BLaER1 treated with 17β-estradiol and CSF1 and Interleukin-3, amounts not matched to agents 10 nM and 100 nM (cell line): ENCODE measurements around the gene OCA2.

Experiments used
- H3K27ac ChIP-seq, 11 experiments: shearing (Covaris generic); formaldehyde crosslinking; 2 replicates each; pipeline ENCODE4 v1.8.1; 2022
- H3K27me3 ChIP-seq, 11 experiments: shearing (Covaris generic); formaldehyde crosslinking; 2 replicates each; pipeline ENCODE4 v1.8.1; 2022
- H3K36me3 ChIP-seq, 11 experiments: shearing (Covaris generic); formaldehyde crosslinking; 2 replicates each; pipeline ENCODE4 v1.8.1; 2022
- H3K4me1 ChIP-seq, 10 experiments: shearing (Covaris generic); formaldehyde crosslinking; 2 replicates each; pipeline ENCODE4 v1.8.1; 2022
- H3K4me2 ChIP-seq, 11 experiments: shearing (Covaris generic); formaldehyde crosslinking; 2 replicates each; pipeline ENCODE4 v1.8.1; 2022
- H3K4me3 ChIP-seq, 10 experiments: shearing (Covaris generic); formaldehyde crosslinking; 2 replicates each; pipeline ENCODE4 v1.8.1; 2022
- H3K9ac ChIP-seq, 11 experiments: shearing (Covaris generic); formaldehyde crosslinking; 2 replicates each; pipeline ENCODE4 v1.8.1; 2022
- H3K9me3 ChIP-seq, 11 experiments: shearing (Covaris generic); formaldehyde crosslinking; replicated peaks in 1 of 11; 2 replicates each; pipeline ENCODE4 v1.8.1; 2022
- H4K20me1 ChIP-seq, 11 experiments: shearing (Covaris generic); formaldehyde crosslinking; 2 replicates each; pipeline ENCODE4 v1.8.1; 2022
- Cebpa-rat ChIP-seq, 11 experiments: shearing (Covaris generic); IDR thresholded peaks; 2 replicates each; pipeline ENCODE4 v1.8.1; 2022

The OCA2 gene

DNA sequence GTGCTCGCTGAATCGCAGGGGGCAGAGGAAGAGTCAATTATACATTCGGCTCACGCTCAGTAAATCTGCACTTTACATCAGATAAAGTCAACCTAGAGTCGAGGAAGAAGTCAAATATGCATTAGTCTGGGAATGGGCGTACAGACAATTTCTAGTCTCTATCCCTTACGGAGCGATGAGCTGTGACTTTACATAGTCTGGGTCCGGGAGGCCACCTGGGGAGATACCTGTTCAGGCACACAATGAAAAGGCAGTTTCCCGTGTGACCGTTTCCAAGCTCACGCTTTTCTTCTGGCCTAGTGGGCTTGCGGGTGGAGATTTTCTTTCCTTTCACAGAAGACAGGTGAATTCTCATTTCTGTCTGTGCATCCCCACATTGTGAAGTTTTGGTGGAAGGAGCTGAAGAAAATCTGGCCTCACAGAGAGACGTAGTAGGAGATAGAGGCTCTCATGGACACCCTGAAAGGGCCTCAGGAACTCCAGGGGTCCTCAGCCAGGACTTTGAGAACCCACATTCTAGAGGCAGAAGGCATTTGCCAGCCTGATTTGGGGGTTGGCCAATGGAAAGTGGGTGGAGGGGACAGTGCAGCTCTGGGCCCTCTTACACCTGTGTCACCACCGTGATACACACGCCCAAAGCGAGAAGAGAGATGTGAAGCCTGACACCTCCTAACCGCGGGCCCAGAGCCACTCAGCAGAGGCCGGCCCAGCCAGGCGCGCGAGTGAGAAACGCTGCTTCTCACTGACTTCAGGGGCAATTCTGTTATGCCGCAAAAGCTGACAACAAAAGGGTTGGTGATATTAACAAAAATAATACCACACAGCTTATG is 10.7 kb upstream of the OCA2 start:
- H4K20me1 ChIP-seq = peaks cover 0 to 77% (median 29%) of the 10 kb centered on the region in 11 experiments; a peak in 16 of 22 replicates
- no peaks in the 10 kb centered on the region for H3K9me3 ChIP-seq
- H3K4me3 ChIP-seq = no peak overlapping the region
- no peak overlapping the region for H3K9ac ChIP-seq
- H3K27me3 ChIP-seq = peaks cover 36 to 45% (median 42%) of the 10 kb centered on the region in 11 experiments
- peaks cover 36 to 44% (median 39%) of the 10 kb centered on the region in 11 experiments for H3K36me3 ChIP-seq
- H3K27ac ChIP-seq = no peak overlapping the region
- peaks cover 14 to 26% (median 25%) of the 10 kb centered on the region in 10 experiments for H3K4me1 ChIP-seq
- TF ChIP-seq Cebpa-rat (IDR thresholded peaks at IDR 0.05) = no peak
- H3K4me2 ChIP-seq = no peak overlapping the region

DNA sequence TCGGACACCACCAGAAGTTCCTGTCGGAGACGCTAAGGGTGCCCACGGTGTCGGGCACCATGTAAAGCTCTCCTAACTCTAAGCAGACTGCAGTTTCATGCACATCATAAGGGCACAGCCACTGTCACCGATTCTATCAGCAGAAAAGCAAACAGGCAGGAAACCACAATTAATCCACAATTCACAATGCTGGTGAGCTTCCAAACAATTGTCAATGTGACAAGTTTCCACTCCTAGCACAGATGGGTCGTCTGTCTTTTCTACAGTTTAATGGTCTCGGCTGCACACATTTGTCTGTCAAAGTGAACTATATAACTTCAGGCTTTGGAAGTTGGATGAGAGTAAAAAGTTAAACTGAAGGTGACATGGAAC is 8.8 kb upstream of the OCA2 start:
- Histone ChIP-seq H3K36me3 (peaks cover 17 to 25% (median 20%) of the 10 kb centered on the region in 11 experiments), H3K4me2 (peak overlapping the region; percentile 93 to 100 (median 99)), H3K27ac (no peak overlapping the region), H3K9ac (peak overlapping the region in 3 of 11 experiments; percentile 63 to 76 (median 75); a peak in 4 of 22 replicates), H3K4me3 (peak overlapping the region in 7 of 10 experiments; percentile 60 to 75 (median 63); a peak in 10 of 20 replicates), H4K20me1 (peaks cover 0 to 65% (median 29%) of the 10 kb centered on the region in 11 experiments; a peak in 16 of 22 replicates), H3K4me1 (peaks cover 14 to 26% (median 25%) of the 10 kb centered on the region in 10 experiments), H3K9me3 (no peaks in the 10 kb centered on the region), H3K27me3 (peaks cover 36 to 53% (median 43%) of the 10 kb centered on the region in 11 experiments)
- TF ChIP-seq Cebpa-rat (IDR thresholded peaks at IDR 0.05) = no peak

DNA sequence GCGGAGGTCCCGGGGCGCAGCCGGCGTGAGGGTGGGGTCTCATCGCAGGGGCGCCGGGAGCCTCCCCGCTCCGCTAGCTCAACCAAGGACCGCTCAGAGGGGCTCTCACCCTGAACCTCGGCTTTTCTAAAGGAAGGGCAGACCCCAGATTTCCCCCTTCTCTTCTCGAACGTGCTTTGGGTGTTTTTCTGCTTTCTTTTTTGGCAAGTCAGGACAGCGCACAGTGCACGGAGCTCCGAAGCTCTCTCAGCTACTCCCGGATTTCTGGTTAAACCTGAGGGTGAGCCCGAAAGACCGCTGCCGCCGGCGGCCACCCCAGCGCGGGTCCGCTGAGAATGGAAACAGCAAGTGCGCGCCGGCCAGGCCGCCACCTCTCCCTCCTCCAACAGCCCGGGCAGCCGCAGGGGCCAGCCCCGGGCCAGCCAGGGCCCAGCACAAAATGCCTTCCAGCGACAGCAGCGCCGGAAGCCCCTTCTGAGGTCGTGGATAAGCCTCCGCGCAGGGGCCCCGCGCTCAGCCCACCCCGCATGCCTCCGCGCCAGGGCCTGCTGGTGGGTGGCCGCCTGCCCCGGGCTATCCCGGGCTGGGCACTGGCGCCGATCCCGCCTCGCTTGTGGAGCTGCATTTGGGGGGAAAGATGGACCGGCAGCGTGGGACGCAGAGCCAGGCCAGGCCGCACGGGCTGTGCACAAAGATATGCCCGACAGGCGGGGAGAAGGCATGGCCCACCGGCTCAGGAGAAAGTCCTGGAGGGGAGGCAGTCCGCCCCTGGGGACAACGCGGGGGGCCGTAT is 8.2 kb upstream of the OCA2 start:
- no peak for TF ChIP-seq Cebpa-rat (IDR thresholded peaks at IDR 0.05)
- H3K4me2 ChIP-seq = peak overlapping the region; percentile 93 to 100 (median 99)
- peaks cover 0 to 5% (median under 1%) of the 10 kb centered on the region in 11 experiments; a peak in 6 of 22 replicates for H3K9me3 ChIP-seq
- peak overlapping the region in 2 of 11 experiments; percentile 9 to 24; a peak in 3 of 22 replicates for H3K27ac ChIP-seq
- H3K4me3 ChIP-seq = peak overlapping the region; percentile 57 to 75 (median 64)
- peaks cover 11 to 19% (median 14%) of the 10 kb centered on the region in 11 experiments; a peak in 21 of 22 replicates for H3K36me3 ChIP-seq
- H3K27me3 ChIP-seq = peaks cover 36 to 56% (median 43%) of the 10 kb centered on the region in 11 experiments
- peaks cover 14 to 27% (median 25%) of the 10 kb centered on the region in 10 experiments for H3K4me1 ChIP-seq
- H3K9ac ChIP-seq = peak overlapping the region; percentile 40 to 76 (median 63)
- peaks cover 0 to 60% (median 29%) of the 10 kb centered on the region in 11 experiments; a peak in 16 of 22 replicates for H4K20me1 ChIP-seq

DNA sequence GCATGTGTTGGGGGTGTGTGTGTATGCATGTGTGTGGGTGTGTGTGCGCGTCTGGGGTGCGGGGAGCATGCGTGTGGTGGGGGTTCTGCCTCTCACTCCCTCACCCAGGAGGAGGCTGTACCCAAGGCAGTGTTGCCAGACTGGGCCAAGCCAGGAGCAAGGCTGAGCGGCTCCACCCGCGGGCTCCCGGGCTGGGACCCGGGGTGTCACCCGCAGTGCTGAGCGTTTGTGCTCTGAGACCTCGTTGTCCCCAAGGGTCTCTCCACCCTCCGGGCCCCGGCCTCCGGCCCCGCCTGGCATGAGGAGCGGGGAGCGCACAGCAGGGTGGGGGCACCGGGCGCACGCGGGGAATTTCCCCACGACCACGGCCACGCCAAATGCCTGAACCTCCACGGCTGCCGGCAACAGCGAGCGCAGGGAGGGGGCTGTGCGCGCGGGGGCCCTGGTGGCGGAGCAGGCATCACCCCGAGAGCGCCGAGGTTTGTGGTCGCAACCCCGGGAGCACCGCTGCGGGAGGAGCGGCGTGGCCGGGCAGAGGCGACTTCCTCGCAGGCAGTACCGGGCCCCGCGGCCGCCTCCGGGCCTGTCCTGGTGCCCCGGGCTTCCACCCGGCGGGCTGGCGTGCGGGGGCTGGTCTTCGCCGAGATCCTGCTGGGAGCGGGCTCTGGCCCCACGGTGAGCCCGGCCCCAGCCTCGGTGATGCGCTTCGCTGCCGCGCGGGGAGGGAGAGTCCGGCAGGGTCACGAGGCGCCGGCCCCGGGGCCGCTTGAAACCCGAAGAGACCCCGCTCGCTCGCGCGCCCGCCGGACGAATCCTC is 7.4 kb upstream of the OCA2 start:
- Histone ChIP-seq H3K27ac (peak overlapping the region in 2 of 11 experiments; percentile 9 to 24; a peak in 3 of 22 replicates), H3K4me1 (peaks cover 14 to 35% (median 25%) of the 10 kb centered on the region in 10 experiments), H3K4me3 (peak overlapping the region; percentile 57 to 75 (median 64)), H3K4me2 (peak overlapping the region; percentile 93 to 100 (median 99)), H4K20me1 (peaks cover 0 to 52% (median 29%) of the 10 kb centered on the region in 11 experiments; a peak in 16 of 22 replicates), H3K9me3 (peaks cover 0 to 11% (median 5%) of the 10 kb centered on the region in 11 experiments; a peak in 6 of 22 replicates), H3K27me3 (peaks cover 37 to 63% (median 44%) of the 10 kb centered on the region in 11 experiments), H3K36me3 (peaks cover 3 to 11% (median 6%) of the 10 kb centered on the region in 11 experiments; a peak in 21 of 22 replicates), H3K9ac (peak overlapping the region; percentile 40 to 76 (median 63))
- TF ChIP-seq Cebpa-rat (IDR thresholded peaks at IDR 0.05) = no peak

DNA sequence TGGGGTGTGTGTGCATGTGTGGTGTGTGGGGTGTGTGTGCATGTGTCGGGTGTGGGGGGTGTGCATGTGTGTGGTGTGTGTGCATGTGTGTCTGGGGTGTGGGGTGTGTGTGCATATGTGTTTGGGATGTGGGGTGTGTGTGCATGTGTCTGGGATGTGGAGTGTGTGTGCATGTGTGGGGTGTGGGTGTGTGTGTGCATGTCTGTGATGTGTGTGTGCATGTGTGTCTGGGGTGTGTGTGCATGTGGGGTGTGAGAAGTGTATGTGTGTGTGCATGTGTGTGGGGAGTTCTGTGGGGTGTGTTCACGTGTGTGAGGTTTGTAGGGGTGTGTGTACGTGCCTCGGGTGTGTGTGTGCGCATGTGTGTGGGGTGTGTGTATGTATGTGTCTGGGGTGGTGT is 6.7 kb upstream of the OCA2 start:
- Histone ChIP-seq H3K4me1 (peaks cover 14 to 41% (median 25%) of the 10 kb centered on the region in 10 experiments), H4K20me1 (peaks cover 0 to 48% (median 28%) of the 10 kb centered on the region in 11 experiments; a peak in 16 of 22 replicates), H3K36me3 (peaks cover 0 to 4% (median 0%) of the 10 kb centered on the region in 11 experiments; a peak in 6 of 22 replicates), H3K4me3 (peak overlapping the region in 2 of 10 experiments; percentile 57 to 62; a peak in 2 of 20 replicates), H3K9me3 (peaks cover 0 to 11% (median 5%) of the 10 kb centered on the region in 11 experiments; a peak in 6 of 22 replicates), H3K27ac (no peak overlapping the region), H3K4me2 (peak overlapping the region in 9 of 11 experiments; percentile 93 to 100 (median 99); a peak in 17 of 22 replicates), H3K27me3 (peaks cover 41 to 70% (median 46%) of the 10 kb centered on the region in 11 experiments), H3K9ac (no peak overlapping the region)
- no peak for TF ChIP-seq Cebpa-rat (IDR thresholded peaks at IDR 0.05)

DNA sequence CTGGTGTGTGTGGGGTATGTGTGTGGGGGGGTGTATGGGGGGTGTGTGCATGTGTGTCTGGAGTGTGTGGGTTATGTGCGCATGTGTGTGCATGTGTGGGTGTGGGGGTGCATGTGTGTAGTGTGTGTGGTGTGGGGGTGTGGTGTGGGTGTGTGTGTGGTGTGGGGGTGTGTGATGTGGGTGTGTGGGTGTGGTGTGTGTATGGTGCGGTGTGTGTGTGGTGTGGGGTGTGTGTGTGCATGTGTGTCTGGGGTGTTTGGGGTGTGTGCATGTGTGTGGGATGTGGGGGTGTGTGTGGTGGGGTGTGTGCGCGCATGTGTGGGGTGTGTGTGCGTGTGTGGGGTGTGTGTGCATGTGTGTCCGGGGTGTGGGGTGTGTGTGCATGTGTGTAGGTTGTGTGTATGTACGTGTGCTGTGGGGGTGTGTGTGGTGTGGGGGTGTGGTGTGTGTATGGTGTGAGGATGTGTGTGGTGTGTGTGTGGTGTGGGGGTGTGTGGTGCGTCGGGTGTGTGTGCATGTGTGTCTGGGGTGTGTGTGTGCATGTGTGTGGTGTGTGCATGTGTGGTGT is 6.2 kb upstream of the OCA2 start:
- Histone ChIP-seq H3K27me3 (peaks cover 41 to 75% (median 50%) of the 10 kb centered on the region in 11 experiments), H4K20me1 (peaks cover 0 to 43% (median 23%) of the 10 kb centered on the region in 11 experiments; a peak in 16 of 22 replicates), H3K9ac (no peak overlapping the region), H3K4me3 (no peak overlapping the region), H3K4me2 (peak overlapping the region in 6 of 11 experiments; percentile 93 to 99 (median 98); a peak in 9 of 22 replicates), H3K9me3 (peaks cover 0 to 11% (median 5%) of the 10 kb centered on the region in 11 experiments; a peak in 6 of 22 replicates), H3K4me1 (peaks cover 14 to 41% (median 25%) of the 10 kb centered on the region in 10 experiments), H3K27ac (no peak overlapping the region), H3K36me3 (no peaks in the 10 kb centered on the region; a peak in 1 of 22 replicates)
- TF ChIP-seq Cebpa-rat (IDR thresholded peaks at IDR 0.05) = no peak

DNA sequence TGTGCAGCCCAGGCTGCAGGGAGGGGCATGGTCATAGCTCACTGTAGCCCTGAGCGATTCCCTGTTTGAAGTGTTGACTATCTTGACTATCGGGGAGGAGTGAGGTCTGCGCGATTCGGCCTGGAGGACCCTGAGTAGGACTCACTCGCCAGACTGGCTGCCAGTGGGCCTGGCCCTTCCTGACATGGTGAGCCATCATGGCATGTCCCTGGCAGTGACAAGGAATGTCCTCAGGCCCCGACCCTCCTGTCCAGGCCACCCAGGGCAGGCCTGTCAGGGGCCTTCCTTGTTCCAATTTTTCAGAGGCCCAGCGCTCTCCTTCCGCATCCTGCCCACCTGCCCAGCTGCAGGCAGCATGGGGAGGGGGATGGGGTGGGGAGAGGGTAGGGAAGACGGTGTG is 5.2 kb upstream of the OCA2 start:
- H3K9me3 ChIP-seq = peaks cover 0 to 11% (median 5%) of the 10 kb centered on the region in 11 experiments; a peak in 6 of 22 replicates
- no peaks in the 10 kb centered on the region for H3K36me3 ChIP-seq
- no peak overlapping the region for H3K4me2 ChIP-seq
- H3K27me3 ChIP-seq = peaks cover 49 to 84% (median 60%) of the 10 kb centered on the region in 11 experiments
- TF ChIP-seq Cebpa-rat (IDR thresholded peaks at IDR 0.05) = no peak
- H4K20me1 ChIP-seq = peaks cover 0 to 34% (median 18%) of the 10 kb centered on the region in 11 experiments; a peak in 15 of 22 replicates
- H3K4me1 ChIP-seq = peaks cover 14 to 45% (median 28%) of the 10 kb centered on the region in 10 experiments
- H3K4me3 ChIP-seq = no peak overlapping the region
- no peak overlapping the region for H3K9ac ChIP-seq
- H3K27ac ChIP-seq = no peak overlapping the region
